T-cell (primary cell): Measurements from ENCODE around the gene DUOXA2. TPM values are rescaled to one million over a fixed set of nuclear protein-coding genes. Genes with fewer than 3 reads are reported as not detected.
"Not testable (repeated sequence)": the region's sequence is repeated elsewhere in the genome, so short reads cannot be mapped to it uniquely, and the experiment has no call there.

Experiments used
- ATAC-seq, 4 experiments: fragments of 200-7000 bp in 3 of 4; fragments of 150-1000 bp in 1 of 4; cut with Tn5 transposase; replicated peaks in 1 of 4; 1 replicate in 3 of 4; 2 replicates in 1 of 4; pipeline ENCODE4 v1.10.0; 2021; ENCODE audit warnings: moderate library complexity in 3 of 4, mild to moderate bottlenecking in 2 of 4, moderate number of reproducible peaks in 1 of 4
- CTCF ChIA-PET, 2 donors: fragments of 300-600 bp; sonication (Branson Sonifier 250); formaldehyde crosslinking; loops; one replicate each; lab custom pipeline; 2022; ENCODE audit warnings: antibody characterized with exemption in 2 of 2; lab: Charles Lee
- POLR2A ChIA-PET, 2 donors: fragments of 300-600 bp; sonication (Branson Sonifier 250); formaldehyde crosslinking; loops; one replicate each; lab custom pipeline; 2022; ENCODE audit warnings: antibody characterized with exemption in 2 of 2; lab: Charles Lee
- DNase-seq, 35 experiments: peaks; one replicate each; pipeline versions ENCODE4 v3.0.0 to v3.0.0-alpha.2; 2013 to 2023
- H3K27ac ChIP-seq: one replicate; pipeline ENCODE4 v1.5.1; 2013; ENCODE audit warnings: low read length
- H3K27me3 ChIP-seq, 2 experiments: replicated peaks in 1 of 2; 1 replicate in 1 of 2; 2 replicates in 1 of 2; pipeline versions ENCODE4 v1.6.1 to v1.7.0; 2013; ENCODE audit warnings: low read length in 1 of 2, mixed read lengths in 1 of 2; ENCODE audit not compliant: control insufficient read depth in 2 of 2, insufficient read depth in 2 of 2; ENCODE audit errors: extremely low read depth in 1 of 2
- H3K36me3 ChIP-seq, 2 donors: 1 replicate in 1 of 2; 2 replicates in 1 of 2; pipeline versions ENCODE4 v1.6.1 to v1.7.0; 2013; ENCODE audit warnings: low read length in 1 of 2; ENCODE audit not compliant: control insufficient read depth in 2 of 2, insufficient read depth in 1 of 2; ENCODE audit errors: extremely low read depth in 1 of 2
- H3K4me1 ChIP-seq, 2 experiments: 1 replicate in 1 of 2; 2 replicates in 1 of 2; pipeline versions ENCODE4 v1.6.1 to v1.7.0; 2013; ENCODE audit warnings: low read length in 2 of 2, mixed read lengths in 1 of 2; ENCODE audit not compliant: insufficient read depth in 2 of 2, control insufficient read depth in 1 of 2; ENCODE audit errors: extremely low read depth in 1 of 2
- H3K4me3 ChIP-seq, 2 donors: 1 replicate in 1 of 2; 2 replicates in 1 of 2; pipeline versions ENCODE4 v1.5.1 to v1.7.0; 2013; ENCODE audit warnings: mild to moderate bottlenecking in 2 of 2, low read length in 1 of 2, moderate library complexity in 1 of 2; ENCODE audit not compliant: control insufficient read depth in 1 of 2; ENCODE audit errors: extremely low read depth in 1 of 2
- H3K9me3 ChIP-seq: 2 replicates; pipeline ENCODE4 v1.7.0; 2013
- H3K27ac Mint-ChIP-seq, 2 donors: one replicate each; pipeline ENCODE4 v1.8.0; 2020 to 2021; ENCODE audit warnings: mild to moderate bottlenecking in 2 of 2, mixed read lengths in 2 of 2
- H3K27me3 Mint-ChIP-seq, 2 donors: one replicate each; pipeline ENCODE4 v1.8.0; 2021 to 2022; ENCODE audit warnings: mixed read lengths in 2 of 2
- H3K36me3 Mint-ChIP-seq: one replicate; pipeline ENCODE4 v1.8.0; 2021; ENCODE audit warnings: mixed read lengths
- H3K4me1 Mint-ChIP-seq, 3 donors: one replicate each; pipeline ENCODE4 v1.8.0; 2020 to 2022; ENCODE audit warnings: mixed read lengths in 3 of 3, mild to moderate bottlenecking in 1 of 3
- H3K4me3 Mint-ChIP-seq, 3 donors: one replicate each; pipeline ENCODE4 v1.8.0; 2020 to 2022; ENCODE audit warnings: mild to moderate bottlenecking in 3 of 3, mixed read lengths in 3 of 3, moderate library complexity in 3 of 3
- H3K9me3 Mint-ChIP-seq, 3 donors: one replicate each; pipeline ENCODE4 v1.8.0; 2020 to 2022; ENCODE audit warnings: mixed read lengths in 3 of 3
- WGBS: methylation state at CpG from one replicate; pipeline ENCODE4 v1.1.5; 2013; ENCODE audit warnings: missing lambda C conversion rate; ENCODE audit not compliant: insufficient coverage; 5-methylcytosine and 5-hydroxymethylcytosine counted together
- total RNA-seq, 35 experiments: library from RNA in 6 of 35; stranded (reverse) in 6 of 35; fragments of 120-200 nt in 1 of 35; gene quantifications; one replicate each; pipeline versions ENCODE4 v1.2.1 to v1.2.4 and lab custom pipeline; 2013 to 2026

DUOXA2 gene
- not detected for total RNA-seq
- not detected for total RNA-seq (2013)
- total RNA-seq (lab: John Stamatoyannopoulos, UW), result 0 to 0.20 (median 0) reads per million in 29 experiments

GRCh38 chr15:45114076-45114750 lies at the start of gene DUOXA2, which contains the start of gene DUOX2:
Gene DUOXA2 (plus strand): TSS chr15:45114326. CDS start chr15:45114606, 280 bp downstream.
Gene DUOX2 (minus strand): TSS chr15:45114172. CDS start chr15:45113411, 761 bp downstream.
- Mint-ChIP-seq H3K4me3 (peak within 1 kb of the TSS; percentile 5 to 63 (median 42)), H3K9me3 (no peaks in the 10 kb centered on the region), H3K27me3 (peaks cover 70 to 86% of the 10 kb centered on the region in 2 donors), H3K4me1 (peaks cover 53 to 59% (median 56%) of the 10 kb centered on the region in 3 donors), H3K27ac (no peak within 1 kb of the TSS), H3K36me3 (no peaks in the 10 kb centered on the region)
- WGBS, result 4% methylated on average over 42 of the region's 42 CpGs
- Histone ChIP-seq H3K4me3 (no peak within 1 kb of the TSS), H3K27ac (no peak within 1 kb of the TSS), H3K27me3 (peaks cover 37 to 88% of the 10 kb centered on the region in 2 experiments), H3K36me3 (no peaks in the 10 kb centered on the region), H3K4me1 (peaks cover 8 to 53% of the 10 kb centered on the region in 2 experiments), H3K9me3 (no peaks in the 10 kb centered on the region)
- DNase-seq (no peak), ATAC-seq (no peak)
- CTCF ChIA-PET, result interaction anchor here in 1 of 2 donors (1.2 kb wide), 1 partner anchor 44 kb away, joined by 3 read pairs; no protein-coding TSS in a partner anchor
- POLR2A ChIA-PET, result no interaction called here

DNA sequence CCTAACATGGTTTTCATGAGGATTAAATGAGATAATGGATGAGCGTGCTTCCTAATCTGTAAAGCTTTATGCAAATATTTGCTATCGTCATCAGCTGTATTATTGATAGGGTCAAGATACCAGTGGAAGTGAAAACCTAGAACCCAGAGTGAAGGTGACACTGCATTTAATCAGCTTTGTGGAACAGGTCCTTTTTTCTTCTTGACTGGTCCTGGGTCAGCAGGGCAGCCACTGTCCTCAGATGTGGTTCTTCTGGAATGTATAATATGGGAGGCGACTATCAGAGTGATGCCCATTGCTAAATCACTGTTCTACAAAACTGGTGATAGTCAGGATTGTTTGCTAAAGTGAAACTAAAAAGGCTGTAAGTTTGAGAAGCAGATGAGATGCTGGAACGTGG lies 49.7 kb upstream of the DUOXA2 start:
- no CpG with 5 or more reads among the region's 4 CpGs for WGBS

DNA sequence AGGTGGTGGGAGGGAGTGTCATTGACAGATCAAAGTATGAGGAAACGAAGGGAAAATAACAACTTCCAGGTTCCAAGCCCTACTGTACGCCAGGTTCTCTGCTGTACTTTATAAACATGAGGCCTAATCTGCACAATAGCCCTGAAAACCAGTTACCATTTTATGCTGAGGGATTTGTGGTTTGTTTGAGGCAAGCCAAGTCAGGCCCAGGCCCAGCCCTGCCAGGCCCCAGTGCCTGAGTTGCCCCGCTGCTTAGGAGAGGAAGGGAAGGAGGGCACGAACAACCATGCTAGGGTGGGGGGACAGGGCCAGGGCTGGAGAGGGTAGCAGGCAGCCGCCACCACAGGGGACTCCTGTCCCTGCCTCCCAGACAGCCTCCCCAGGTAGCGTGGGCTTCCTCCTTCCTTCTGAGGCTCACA lies 44.2 kb upstream of the DUOXA2 start:
- H3K9me3 ChIP-seq, H3K27me3 Mint-ChIP-seq, H3K4me1 Mint-ChIP-seq, H3K27ac ChIP-seq, ATAC-seq, CTCF ChIA-PET, H3K36me3 ChIP-seq, H3K4me3 ChIP-seq, POLR2A ChIA-PET, H3K4me3 Mint-ChIP-seq, H3K9me3 Mint-ChIP-seq, H3K27me3 ChIP-seq, DNase-seq, H3K4me1 ChIP-seq, H3K27ac Mint-ChIP-seq: not testable (repeated sequence)
- WGBS, result no CpG with 5 or more reads among the region's 6 CpGs
- H3K36me3 Mint-ChIP-seq, result peaks cover 12% of the 10 kb centered on the region

More for the DNA sequence above, 49.7 kb upstream of the DUOXA2 start:
- H3K36me3 Mint-ChIP-seq, result peaks cover 23% of the 10 kb centered on the region
- H3K9me3 ChIP-seq, result no peaks in the 10 kb centered on the region
- H3K27me3 ChIP-seq, result no peaks in the 10 kb centered on the region
- no peak overlapping the region for H3K27ac ChIP-seq
- no peaks in the 10 kb centered on the region for H3K27me3 Mint-ChIP-seq
- H3K36me3 ChIP-seq, result no peaks in the 10 kb centered on the region
- POLR2A ChIA-PET, result no interaction called here
- CTCF ChIA-PET, result no interaction called here
- no peaks in the 10 kb centered on the region for H3K4me1 ChIP-seq
- H3K4me1 Mint-ChIP-seq, result peaks cover 0 to 6% (median 3%) of the 10 kb centered on the region in 3 donors
- H3K27ac Mint-ChIP-seq, result no peak overlapping the region
- no peak overlapping the region for H3K4me3 ChIP-seq
- H3K9me3 Mint-ChIP-seq, result no peaks in the 10 kb centered on the region
- no peak for ATAC-seq
- H3K4me3 Mint-ChIP-seq, result no peak overlapping the region
- no peak for DNase-seq

DNA sequence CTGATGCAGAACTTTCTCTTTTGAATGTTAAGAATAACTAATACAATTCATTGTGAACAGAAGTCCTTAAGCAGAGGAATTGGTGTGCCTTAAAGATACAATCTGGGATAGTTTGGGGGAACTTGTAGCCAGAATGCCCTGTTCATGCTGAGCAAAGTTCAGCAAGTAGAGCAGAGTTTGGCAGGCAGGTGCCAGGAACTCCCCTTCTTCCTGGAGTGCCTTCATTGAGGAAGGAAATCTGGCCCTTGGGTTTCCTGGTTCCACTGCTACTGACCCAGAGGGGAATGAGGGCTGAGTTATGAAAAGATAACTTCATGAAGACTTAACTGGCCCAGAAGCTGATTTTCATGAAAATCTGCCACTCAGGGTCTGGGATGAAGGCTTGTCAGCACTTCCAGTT lies 40.5 kb upstream of the DUOXA2 start:
- POLR2A ChIA-PET, H3K4me3 ChIP-seq, DNase-seq, H3K27me3 ChIP-seq, H3K36me3 Mint-ChIP-seq, H3K36me3 ChIP-seq, CTCF ChIA-PET, H3K27ac Mint-ChIP-seq, H3K27me3 Mint-ChIP-seq, H3K4me1 Mint-ChIP-seq, H3K4me3 Mint-ChIP-seq, H3K9me3 ChIP-seq, H3K27ac ChIP-seq, H3K4me1 ChIP-seq, ATAC-seq, H3K9me3 Mint-ChIP-seq: not testable (repeated sequence)

DNA sequence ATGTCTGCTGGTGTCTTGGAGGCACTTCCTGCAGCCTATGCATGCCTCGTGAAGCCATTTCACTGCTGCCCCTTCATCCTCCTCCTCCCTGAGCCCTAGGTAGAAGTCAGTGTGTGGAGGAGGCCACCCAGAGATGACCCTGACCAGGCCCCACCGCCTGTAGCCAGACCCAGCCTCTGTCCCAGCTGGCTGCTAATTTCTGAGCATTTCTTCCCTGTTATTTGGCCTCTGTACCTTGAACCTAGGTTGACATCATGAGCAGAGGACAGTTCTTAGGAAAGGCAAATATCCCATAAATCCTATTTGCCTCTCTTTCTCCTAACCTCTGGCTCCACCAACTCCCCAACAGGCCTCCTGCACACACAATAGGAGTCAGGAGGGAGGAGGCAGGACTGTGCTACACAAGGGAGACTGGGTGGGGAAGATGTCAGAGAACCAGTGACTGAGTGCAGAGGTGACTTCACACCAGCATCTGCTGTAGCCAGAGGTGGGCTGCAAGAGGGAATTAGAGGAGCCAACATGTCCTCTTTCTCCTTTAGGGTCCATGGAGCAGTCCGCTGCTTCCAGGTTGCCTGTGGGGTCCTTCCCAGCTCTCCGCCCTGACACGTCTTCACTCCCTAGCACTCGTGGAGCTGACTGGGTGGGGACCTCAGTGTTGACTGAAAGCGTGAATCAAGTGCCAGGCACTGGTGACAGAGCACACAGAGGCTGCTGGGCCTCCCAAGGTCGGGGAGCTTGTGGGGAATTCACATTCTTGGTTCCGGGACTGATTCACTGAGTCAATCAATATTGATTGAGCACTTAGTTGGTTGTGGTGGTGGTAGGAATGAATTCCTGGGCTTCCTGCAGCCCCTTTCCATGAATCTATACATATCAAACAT lies 38.4 kb upstream of the DUOXA2 start:
- CTCF ChIA-PET, H3K36me3 ChIP-seq, H3K36me3 Mint-ChIP-seq, H3K4me1 Mint-ChIP-seq, H3K4me1 ChIP-seq, ATAC-seq, H3K4me3 ChIP-seq, H3K27ac ChIP-seq, H3K9me3 Mint-ChIP-seq, H3K27me3 ChIP-seq, H3K27me3 Mint-ChIP-seq, DNase-seq, H3K9me3 ChIP-seq, H3K4me3 Mint-ChIP-seq, H3K27ac Mint-ChIP-seq, POLR2A ChIA-PET: not testable (repeated sequence)
- WGBS, result no CpG with 5 or more reads among the region's 9 CpGs

DNA sequence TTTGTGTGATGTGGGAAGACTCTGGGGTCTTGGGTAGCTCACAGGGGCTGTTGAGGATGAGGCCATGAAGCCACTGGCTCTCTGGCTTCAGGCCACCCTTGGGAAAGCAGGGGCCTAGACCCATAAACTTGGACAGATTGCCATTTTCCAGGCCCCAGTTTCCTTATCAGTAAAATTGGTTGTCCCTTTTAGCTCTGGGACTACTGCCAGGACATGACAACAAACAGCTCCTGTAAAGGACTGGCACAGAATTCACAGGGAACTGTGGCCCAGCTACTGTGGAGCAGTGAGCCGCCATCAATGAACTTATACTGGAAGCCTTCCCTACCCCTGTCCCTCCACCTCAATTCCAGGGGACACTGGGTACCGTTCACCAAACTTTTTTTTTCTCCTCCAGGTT lies 36.7 kb upstream of the DUOXA2 start:
- H3K9me3 ChIP-seq, ATAC-seq, H3K4me1 ChIP-seq, H3K36me3 Mint-ChIP-seq, H3K4me1 Mint-ChIP-seq, DNase-seq, H3K27me3 ChIP-seq, H3K27ac ChIP-seq, H3K27ac Mint-ChIP-seq, POLR2A ChIA-PET, H3K4me3 Mint-ChIP-seq, CTCF ChIA-PET, H3K4me3 ChIP-seq, H3K9me3 Mint-ChIP-seq, H3K36me3 ChIP-seq, H3K27me3 Mint-ChIP-seq: not testable (repeated sequence)
- WGBS, result no CpG with 5 or more reads among the region's 2 CpGs
